Measurements from ENCODE around the gene LRRC17.
"Not testable (repeated sequence)": the region's sequence is repeated elsewhere in the genome, so short reads cannot be mapped to it uniquely, and the experiment has no call there.

LRRC17 gene

GRCh38 chr7:102943423-102944169 lies 30.8 kb downstream of the LRRC17 start:
- Mint-ChIP-seq H3K4me3 (no peak overlapping the region), H3K4me1 (ENCODE audit: low read depth) (no peaks in the 10 kb centered on the region)

GRCh38 chr7:102944241-102944640 lies 31.4 kb downstream of the LRRC17 start:
- no peaks in the 10 kb centered on the region for H3K36me3 Mint-ChIP-seq (ENCODE audit: low read depth)
- H3K4me3 Mint-ChIP-seq = no peak overlapping the region
- no peaks in the 10 kb centered on the region for H3K9me3 Mint-ChIP-seq
- H3K4me1 Mint-ChIP-seq (ENCODE audit: low read depth) = no peaks in the 10 kb centered on the region
- DNase-seq = no peak
- H3K27ac Mint-ChIP-seq = no peak overlapping the region
- H3K27me3 Mint-ChIP-seq = no peaks in the 10 kb centered on the region

More at GRCh38 chr7:102943423-102944169, 30.8 kb downstream of the LRRC17 start:
- no peak for DNase-seq
- Mint-ChIP-seq H3K36me3 (ENCODE audit: low read depth) (no peaks in the 10 kb centered on the region), H3K27ac (no peak overlapping the region), H3K9me3 (no peaks in the 10 kb centered on the region), H3K27me3 (no peaks in the 10 kb centered on the region)

GRCh38 chr7:102951839-102952238 lies 39.0 kb downstream of the LRRC17 start:
- Mint-ChIP-seq H3K27ac (no peak overlapping the region), H3K9me3 (peaks cover 26% of the 10 kb centered on the region), H3K4me1 (ENCODE audit: low read depth) (no peaks in the 10 kb centered on the region), H3K36me3 (ENCODE audit: low read depth) (no peaks in the 10 kb centered on the region), H3K4me3 (no peak overlapping the region), H3K27me3 (no peaks in the 10 kb centered on the region)
- no peak for DNase-seq

GRCh38 chr7:102953406-102953805 lies 40.6 kb downstream of the LRRC17 start:
- peaks cover 31% of the 10 kb centered on the region for H3K9me3 Mint-ChIP-seq
- no peaks in the 10 kb centered on the region for H3K27me3 Mint-ChIP-seq
- no peak overlapping the region for H3K4me3 Mint-ChIP-seq
- H3K4me1 Mint-ChIP-seq (ENCODE audit: low read depth) = no peaks in the 10 kb centered on the region
- no peak for DNase-seq
- H3K27ac Mint-ChIP-seq = no peak overlapping the region
- H3K36me3 Mint-ChIP-seq (ENCODE audit: low read depth) = no peaks in the 10 kb centered on the region

GRCh38 chr7:102954359-102954758 lies 41.6 kb downstream of the LRRC17 start:
- not testable (repeated sequence) for H3K36me3 Mint-ChIP-seq (ENCODE audit: low read depth); H3K27ac Mint-ChIP-seq; H3K27me3 Mint-ChIP-seq; H3K4me1 Mint-ChIP-seq (ENCODE audit: low read depth); DNase-seq; H3K4me3 Mint-ChIP-seq
- H3K9me3 Mint-ChIP-seq = peaks cover 31% of the 10 kb centered on the region

GRCh38 chr7:102958004-102958403 lies 45.2 kb downstream of the LRRC17 start:
- not testable (repeated sequence) for H3K27ac Mint-ChIP-seq; H3K27me3 Mint-ChIP-seq; H3K4me1 Mint-ChIP-seq (ENCODE audit: low read depth); DNase-seq; H3K36me3 Mint-ChIP-seq (ENCODE audit: low read depth); H3K4me3 Mint-ChIP-seq
- peaks cover 25% of the 10 kb centered on the region for H3K9me3 Mint-ChIP-seq

GRCh38 chr7:102961993-102962392 lies 49.2 kb downstream of the LRRC17 start:
- not testable (repeated sequence) for H3K4me1 Mint-ChIP-seq (ENCODE audit: low read depth); H3K4me3 Mint-ChIP-seq; H3K27me3 Mint-ChIP-seq; H3K9me3 Mint-ChIP-seq; H3K36me3 Mint-ChIP-seq (ENCODE audit: low read depth); DNase-seq; H3K27ac Mint-ChIP-seq

GRCh38 chr7:102966465-102966864 lies 53.7 kb downstream of the LRRC17 start:
- Mint-ChIP-seq H3K4me1 (ENCODE audit: low read depth) (no peaks in the 10 kb centered on the region), H3K9me3 (no peaks in the 10 kb centered on the region), H3K27me3 (no peaks in the 10 kb centered on the region)

GRCh38 chr7:102967798-102968197 lies 55.0 kb downstream of the LRRC17 start:
- H3K36me3 Mint-ChIP-seq (ENCODE audit: low read depth) = no peaks in the 10 kb centered on the region
- no peak overlapping the region for H3K4me3 Mint-ChIP-seq
- H3K27me3 Mint-ChIP-seq = no peaks in the 10 kb centered on the region
- DNase-seq = no peak
- H3K9me3 Mint-ChIP-seq = no peaks in the 10 kb centered on the region
- H3K27ac Mint-ChIP-seq = no peak overlapping the region
- no peaks in the 10 kb centered on the region for H3K4me1 Mint-ChIP-seq (ENCODE audit: low read depth)

More at GRCh38 chr7:102966465-102966864, 53.7 kb downstream of the LRRC17 start:
- Mint-ChIP-seq H3K27ac (no peak overlapping the region), H3K4me3 (no peak overlapping the region), H3K36me3 (ENCODE audit: low read depth) (no peaks in the 10 kb centered on the region)
- no peak for DNase-seq

GRCh38 chr7:102973096-102973802 lies 60.4 kb downstream of the LRRC17 start:
- H3K36me3 Mint-ChIP-seq (ENCODE audit: low read depth) = no peaks in the 10 kb centered on the region

GRCh38 chr7:102974366-102975236 lies 61.8 kb downstream of the LRRC17 start:
- Mint-ChIP-seq H3K4me3 (no peak overlapping the region), H3K27ac (no peak overlapping the region), H3K9me3 (no peaks in the 10 kb centered on the region), H3K27me3 (no peaks in the 10 kb centered on the region), H3K4me1 (ENCODE audit: low read depth) (no peaks in the 10 kb centered on the region), H3K36me3 (ENCODE audit: low read depth) (no peaks in the 10 kb centered on the region)
- no peak for DNase-seq

More at GRCh38 chr7:102973096-102973802, 60.4 kb downstream of the LRRC17 start:
- no peak for DNase-seq
- Mint-ChIP-seq H3K27ac (no peak overlapping the region), H3K4me3 (no peak overlapping the region), H3K27me3 (no peaks in the 10 kb centered on the region), H3K9me3 (no peaks in the 10 kb centered on the region), H3K4me1 (ENCODE audit: low read depth) (no peaks in the 10 kb centered on the region)

- no peaks in the 10 kb centered on the region for H3K4me1 Mint-ChIP-seq (ENCODE audit: low read depth)
- H3K36me3 Mint-ChIP-seq (ENCODE audit: low read depth) = no peaks in the 10 kb centered on the region
- H3K9me3 Mint-ChIP-seq = no peaks in the 10 kb centered on the region
- no peak for DNase-seq
- no peak overlapping the region for H3K27ac Mint-ChIP-seq
- no peaks in the 10 kb centered on the region for H3K27me3 Mint-ChIP-seq
- no peak overlapping the region for H3K4me3 Mint-ChIP-seq
These were observed 63.1 kb downstream of the LRRC17 start for GRCh38 chr7:102975854-102976253.

- DNase-seq = no peak
- no peaks in the 10 kb centered on the region for H3K9me3 Mint-ChIP-seq
- H3K36me3 Mint-ChIP-seq (ENCODE audit: low read depth) = no peaks in the 10 kb centered on the region
- H3K4me3 Mint-ChIP-seq = no peak overlapping the region
- H3K4me1 Mint-ChIP-seq (ENCODE audit: low read depth) = no peaks in the 10 kb centered on the region
- H3K27ac Mint-ChIP-seq = no peak overlapping the region
- no peaks in the 10 kb centered on the region for H3K27me3 Mint-ChIP-seq
These were observed 63.7 kb downstream of the LRRC17 start for GRCh38 chr7:102976493-102976892.

- H3K4me1 Mint-ChIP-seq (ENCODE audit: low read depth); H3K27ac Mint-ChIP-seq; H3K36me3 Mint-ChIP-seq (ENCODE audit: low read depth): not testable (repeated sequence)
These were observed 64.8 kb downstream of the LRRC17 start for GRCh38 chr7:102977586-102977985.

More at GRCh38 chr7:102977586-102977985, 64.8 kb downstream of the LRRC17 start:
- H3K27me3 Mint-ChIP-seq, H3K9me3 Mint-ChIP-seq, H3K4me3 Mint-ChIP-seq, DNase-seq: not testable (repeated sequence)
